B cell (primary cell): ENCODE data around the gene LRTM1.

Experiments used
- CTCF ChIP-seq: fragments of 200-600 bp; IDR thresholded peaks from one replicate; pipeline ENCODE4 v1.8.0; 2022; ENCODE audit warnings: antibody characterized with exemption, mild to moderate bottlenecking
- EZH2 ChIP-seq: IDR thresholded peaks from 2 replicates; pipeline ENCODE4 v1.6.1; 2012; ENCODE audit warnings: borderline replicate concordance, low read depth, mild to moderate bottlenecking, moderate library complexity, low read length; ENCODE audit not compliant: insufficient read depth, poor library complexity, severe bottlenecking

GRCh38 chr3:54965746-54966145 lies 37.9 kb upstream of the LRTM1 start:
- no peak for TF ChIP-seq CTCF
- TF ChIP-seq EZH2: no peak
